SK-N-SH treated with all-trans-retinoic acid at 6 μM for 48 hours (cell line): ENCODE data around the gene DAB1.

Source experiments
- ATAC-seq: fragments of 200-7000 bp; cut with Tn5 transposase; 3 replicates; pipeline ENCODE4 v1.9.1; 2020; ENCODE audit warnings: mild to moderate bottlenecking, moderate library complexity
- BACH2 ChIP-seq: fragments of 250-450 bp; sonication (Bioruptor Pico); IDR thresholded peaks from 2 replicates; pipeline ENCODE4 v1.9.0; 2021; ENCODE audit warnings: mild to moderate bottlenecking, borderline replicate concordance
- CSDC2 ChIP-seq: fragments of 250-450 bp; sonication (Bioruptor Pico); IDR thresholded peaks from 2 replicates; pipeline ENCODE4 v1.5.0; 2020; ENCODE audit warnings: mild to moderate bottlenecking, moderate library complexity
- ESRRG ChIP-seq: fragments of 250-450 bp; sonication (Bioruptor Pico); IDR thresholded peaks from 2 replicates; pipeline ENCODE4 v1.6.1; 2021; ENCODE audit warnings: mild to moderate bottlenecking
- OSR1 ChIP-seq: fragments of 250-450 bp; sonication (Bioruptor Pico); IDR thresholded peaks from 2 replicates; pipeline ENCODE4 v1.8.0; 2022; ENCODE audit warnings: moderate library complexity, mild to moderate bottlenecking, inconsistent platforms
- PATZ1 ChIP-seq: fragments of 250-450 bp; sonication (Bioruptor Pico); IDR thresholded peaks from 2 replicates; pipeline ENCODE4 v1.8.0; 2020; ENCODE audit warnings: mild to moderate bottlenecking, moderate library complexity, borderline replicate concordance
- POU6F1 ChIP-seq: fragments of 250-450 bp; sonication (Bioruptor Pico); IDR thresholded peaks from 2 replicates; pipeline ENCODE4 v1.8.0; 2021; ENCODE audit warnings: low read depth, mild to moderate bottlenecking, moderate library complexity, borderline replicate concordance
- PPARA ChIP-seq: fragments of 250-450 bp; sonication (Bioruptor Pico); IDR thresholded peaks from 2 replicates; pipeline ENCODE4 v1.5.0; 2020; ENCODE audit warnings: mild to moderate bottlenecking, borderline replicate concordance
- RARB ChIP-seq: fragments of 250-450 bp; sonication (Bioruptor Pico); IDR thresholded peaks from 2 replicates; pipeline ENCODE4 v1.8.0; 2021; ENCODE audit warnings: mild to moderate bottlenecking, moderate library complexity
- SNAI2 ChIP-seq: fragments of 250-450 bp; sonication (Bioruptor Pico); IDR thresholded peaks from 2 replicates; pipeline ENCODE4 v1.5.0; 2020; ENCODE audit warnings: mild to moderate bottlenecking, moderate library complexity
- TCF4 ChIP-seq: fragments of 250-450 bp; sonication (Bioruptor Pico); IDR thresholded peaks from 2 replicates; pipeline ENCODE4 v1.8.0; 2021; ENCODE audit warnings: mild to moderate bottlenecking, moderate library complexity, borderline replicate concordance
- TSHZ2 ChIP-seq: fragments of 250-450 bp; sonication (Bioruptor Pico); IDR thresholded peaks from 2 replicates; pipeline ENCODE4 v1.5.0; 2020; ENCODE audit warnings: mild to moderate bottlenecking, moderate library complexity
- ZC3H10 ChIP-seq: fragments of 250-450 bp; sonication (Bioruptor Pico); IDR thresholded peaks from 2 replicates; pipeline ENCODE4 v1.5.1; 2021; ENCODE audit warnings: mild to moderate bottlenecking, moderate library complexity
- ZFP3 ChIP-seq: fragments of 250-450 bp; sonication (Bioruptor Pico); IDR thresholded peaks from 2 replicates; pipeline ENCODE4 v1.5.0; 2020; ENCODE audit warnings: mild to moderate bottlenecking, moderate library complexity
- ZFP30 ChIP-seq: fragments of 450-650 bp; formaldehyde crosslinking; IDR thresholded peaks from 2 replicates; pipeline ENCODE4 v1.5.0; 2022; ENCODE audit warnings: mild to moderate bottlenecking, moderate library complexity
- ZNF565 ChIP-seq: fragments of 450-650 bp; formaldehyde crosslinking; conservative IDR thresholded peaks from 2 replicates; pipeline ENCODE4 v1.5.0; 2020; ENCODE audit warnings: low read depth, mild to moderate bottlenecking, moderate library complexity
- ZNF70 ChIP-seq: fragments of 450-650 bp; formaldehyde crosslinking; IDR thresholded peaks from 2 replicates; pipeline ENCODE4 v1.5.0; 2020; ENCODE audit warnings: mild to moderate bottlenecking, moderate library complexity
- ZNF8 ChIP-seq: fragments of 450-650 bp; formaldehyde crosslinking; IDR thresholded peaks from 2 replicates; pipeline ENCODE4 v1.5.0; 2020; ENCODE audit warnings: mild to moderate bottlenecking, moderate library complexity
- TF ChIP-seq, protein P1 (sequence below): fragments of 250-450 bp; sonication (Bioruptor Pico); IDR thresholded peaks from 2 replicates; pipeline ENCODE4 v1.5.1; 2021; ENCODE audit warnings: mild to moderate bottlenecking, moderate library complexity
- TF ChIP-seq, protein P2 (sequence below): fragments of 250-450 bp; sonication (Bioruptor Pico); IDR thresholded peaks from 2 replicates; pipeline ENCODE4 v1.5.1; 2020; ENCODE audit warnings: low read depth, mild to moderate bottlenecking, moderate library complexity

Gene DAB1

DNA sequence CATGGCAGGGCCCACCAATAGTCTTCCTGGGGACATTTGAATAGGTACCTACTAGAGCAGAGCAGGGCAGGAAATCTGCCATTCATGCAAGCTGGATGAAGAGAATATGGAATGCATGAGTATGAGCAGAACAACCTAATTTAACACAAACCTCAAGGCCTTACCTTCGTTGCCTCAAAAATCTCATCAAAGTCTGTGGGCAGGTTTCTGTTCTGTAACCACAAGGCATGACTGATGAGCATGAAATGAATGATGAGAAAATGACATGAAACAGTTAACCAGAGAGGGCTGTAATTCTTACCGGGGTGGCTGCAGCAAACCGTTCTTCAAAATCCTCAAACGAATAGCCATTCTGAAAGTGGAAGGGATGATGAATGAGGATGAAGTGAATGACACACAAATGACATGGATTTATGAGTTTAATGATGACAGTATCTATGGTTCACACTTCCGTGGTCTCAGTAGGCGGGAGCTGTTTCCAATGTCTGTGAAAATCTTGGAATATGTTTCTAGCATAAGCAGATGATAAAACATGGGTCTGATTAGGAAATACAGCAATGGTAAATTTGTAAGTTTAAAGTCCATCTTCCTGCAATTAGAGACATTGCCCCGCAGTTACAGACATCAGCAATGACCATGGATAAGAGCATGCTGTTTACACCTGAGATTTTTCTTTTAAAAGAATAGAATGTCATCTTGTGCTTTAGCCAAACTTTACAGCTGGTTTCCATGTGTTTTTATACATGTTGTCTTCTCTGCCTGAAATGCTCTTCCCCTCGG lies 390.4 kb downstream of the DAB1 start:
- TF ChIP-seq PPARA (CRISPR knock-in tag) (no peak), BACH2 (no peak)
- TF ChIP-seq, protein P1, sequence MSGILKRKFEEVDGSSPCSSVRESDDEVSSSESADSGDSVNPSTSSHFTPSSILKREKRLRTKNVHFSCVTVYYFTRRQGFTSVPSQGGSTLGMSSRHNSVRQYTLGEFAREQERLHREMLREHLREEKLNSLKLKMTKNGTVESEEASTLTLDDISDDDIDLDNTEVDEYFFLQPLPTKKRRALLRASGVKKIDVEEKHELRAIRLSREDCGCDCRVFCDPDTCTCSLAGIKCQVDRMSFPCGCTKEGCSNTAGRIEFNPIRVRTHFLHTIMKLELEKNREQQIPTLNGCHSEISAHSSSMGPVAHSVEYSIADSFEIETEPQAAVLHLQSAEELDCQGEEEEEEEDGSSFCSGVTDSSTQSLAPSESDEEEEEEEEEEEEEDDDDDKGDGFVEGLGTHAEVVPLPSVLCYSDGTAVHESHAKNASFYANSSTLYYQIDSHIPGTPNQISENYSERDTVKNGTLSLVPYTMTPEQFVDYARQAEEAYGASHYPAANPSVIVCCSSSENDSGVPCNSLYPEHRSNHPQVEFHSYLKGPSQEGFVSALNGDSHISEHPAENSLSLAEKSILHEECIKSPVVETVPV (CRISPR knock-in tag): no peak
- ATAC-seq: no peak

- TF ChIP-seq TSHZ2 (CRISPR knock-in tag) (no peak), ZNF8 (CRISPR knock-in tag) (no peak), ZC3H10 (CRISPR knock-in tag) (no peak), BACH2 (no peak), PATZ1 (no peak), OSR1 (CRISPR knock-in tag) (no peak), ZFP3 (CRISPR knock-in tag) (no peak), SNAI2 (CRISPR knock-in tag) (no peak), ZNF565 (no peak), ZNF70 (CRISPR knock-in tag) (no peak), POU6F1 (CRISPR knock-in tag) (no peak), TCF4 (CRISPR knock-in tag) (no peak), RARB (CRISPR knock-in tag) (no peak), CSDC2 (CRISPR knock-in tag) (no peak)
- TF ChIP-seq, protein P1 (CRISPR knock-in tag): no peak
- no peak for ATAC-seq
Measured at GRCh38 chr1:57026624-57027354, 397.1 kb downstream of the DAB1 start.

GRCh38 chr1:57024855-57025254 lies 399.0 kb downstream of the DAB1 start:
- no peak for TF ChIP-seq RARB (CRISPR knock-in tag)
- TF ChIP-seq ZNF70 (CRISPR knock-in tag): no peak
- no peak for TF ChIP-seq ZNF8 (CRISPR knock-in tag)
- no peak for TF ChIP-seq ZFP30 (CRISPR knock-in tag)
- no peak for TF ChIP-seq CSDC2 (CRISPR knock-in tag)
- no peak; the same call in 2 of the 3 replicates for ATAC-seq

- no peak for ATAC-seq
- TF ChIP-seq, protein P2, sequence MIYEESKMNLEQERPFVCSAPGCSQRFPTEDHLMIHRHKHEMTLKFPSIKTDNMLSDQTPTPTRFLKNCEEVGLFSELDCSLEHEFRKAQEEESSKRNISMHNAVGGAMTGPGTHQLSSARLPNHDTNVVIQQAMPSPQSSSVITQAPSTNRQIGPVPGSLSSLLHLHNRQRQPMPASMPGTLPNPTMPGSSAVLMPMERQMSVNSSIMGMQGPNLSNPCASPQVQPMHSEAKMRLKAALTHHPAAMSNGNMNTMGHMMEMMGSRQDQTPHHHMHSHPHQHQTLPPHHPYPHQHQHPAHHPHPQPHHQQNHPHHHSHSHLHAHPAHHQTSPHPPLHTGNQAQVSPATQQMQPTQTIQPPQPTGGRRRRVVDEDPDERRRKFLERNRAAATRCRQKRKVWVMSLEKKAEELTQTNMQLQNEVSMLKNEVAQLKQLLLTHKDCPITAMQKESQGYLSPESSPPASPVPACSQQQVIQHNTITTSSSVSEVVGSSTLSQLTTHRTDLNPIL: no peak
- TF ChIP-seq SNAI2 (CRISPR knock-in tag) (no peak), TSHZ2 (CRISPR knock-in tag) (no peak), ZFP30 (CRISPR knock-in tag) (no peak), RARB (CRISPR knock-in tag) (no peak), ZFP3 (CRISPR knock-in tag) (no peak), ESRRG (CRISPR knock-in tag) (no peak), ZNF8 (CRISPR knock-in tag) (no peak)
- TF ChIP-seq, all 23 proteins: peak for 0
Measured at GRCh38 chr1:57024428-57024827, 399.4 kb downstream of the DAB1 start.
